Hematopoietic multipotent progenitor cell treated with erythropoietin and hydrocortisone succinate and interleukin-3 and kit ligand, for 8 days (in vitro differentiated cells): Measurements from ENCODE around the gene ACP4.
"Not testable (repeated sequence)": the region's sequence is repeated elsewhere in the genome, so short reads cannot be mapped to it uniquely, and the experiment has no call there.

Source experiments
- DNase-seq: peaks from one replicate; pipeline ENCODE4 v3.0.0-alpha.2; 2015

Gene ACP4

GRCh38 chr19:50777261-50777660 lies 13.0 kb upstream of the ACP4 start:
- no peak for DNase-seq

- no peak for DNase-seq
These were observed 12.3 kb upstream of the ACP4 start for GRCh38 chr19:50777830-50778303.

GRCh38 chr19:50778906-50779430 lies 11.2 kb upstream of the ACP4 start:
- DNase-seq, result no peak

- no peak for DNase-seq
These were observed 10.4 kb upstream of the ACP4 start for GRCh38 chr19:50779504-50780457.

- no peak for DNase-seq
These were observed 9.3 kb upstream of the ACP4 start for GRCh38 chr19:50780753-50781435.

- not testable (repeated sequence) for DNase-seq
These were observed 6.4 kb upstream of the ACP4 start for GRCh38 chr19:50783848-50784152.

- DNase-seq, result no peak
These were observed 5.5 kb upstream of the ACP4 start for GRCh38 chr19:50784710-50785109.

- no peak for DNase-seq
These were observed 4.9 kb upstream of the ACP4 start for GRCh38 chr19:50785329-50785728.

GRCh38 chr19:50790922-50791467 lies 780 bp downstream of the ACP4 start:
- DNase-seq, result no peak

- no peak for DNase-seq
These were observed 1.5 kb downstream of the ACP4 start for GRCh38 chr19:50791594-50792271.

- DNase-seq, result no peak
These were observed 2.3 kb downstream of the ACP4 start for GRCh38 chr19:50792272-50793250.

GRCh38 chr19:50793558-50794065 lies 3.4 kb downstream of the ACP4 start:
- DNase-seq, result no peak

- DNase-seq, result peak; percentile 71
These were observed 4.1 kb downstream of the ACP4 start for GRCh38 chr19:50794074-50794875.

- peak; percentile 64 for DNase-seq
These were observed 4.9 kb downstream of the ACP4 start for GRCh38 chr19:50794876-50795663.

GRCh38 chr19:50795664-50796073 lies 5.5 kb downstream of the ACP4 start:
- DNase-seq, result no peak

- DNase-seq, result no peak
These were observed 6.0 kb downstream of the ACP4 start for GRCh38 chr19:50796128-50796633.

GRCh38 chr19:50796634-50797428 lies 6.6 kb downstream of the ACP4 start:
- DNase-seq, result no peak

- no peak for DNase-seq
These were observed 7.2 kb downstream of the ACP4 start for GRCh38 chr19:50797429-50797780.
